HCT116 (cell line): ENCODE results near the gene NKX1-1. TPM values are rescaled to one million over a fixed set of nuclear protein-coding genes. Genes with fewer than 3 reads are reported as not detected.

ENCODE experiments used
- ATAC-seq: fragments of 200-7000 bp; cut with Tn5 transposase; 2 replicates; pipeline ENCODE4 v1.9.1; 2020; ENCODE audit warnings: mild to moderate bottlenecking, moderate library complexity
- BruUV-seq: library from RNA; stranded (reverse); fragments of 400-500 nt; replicated peaks from 2 replicates; lab custom pipeline; 2021; lab: Mats Ljungman, UMichigan
- CTCF ChIA-PET: fragments of 300-600 bp; sonication (Branson Sonifier 250); formaldehyde crosslinking; loops from one replicate; lab custom pipeline; 2021; ENCODE audit warnings: antibody characterized with exemption; lab: Charles Lee
- POLR2A ChIA-PET: fragments of 300-600, 350-600 bp; sonication (Branson Sonifier 250); formaldehyde crosslinking; loops from one replicate; lab custom pipeline; 2021; ENCODE audit warnings: antibody characterized with exemption; lab: Charles Lee
- RAD21 ChIA-PET, 2 experiments: fragments of 300-600 bp; sonication (Branson Sonifier 250); formaldehyde crosslinking; loops; one replicate each; lab custom pipeline; 2023; ENCODE audit warnings: low total read pairs in 2 of 2; ENCODE audit not compliant: uncharacterized antibody in 2 of 2, unreplicated experiment in 2 of 2, low non-redundant PET in 1 of 2; lab: Charles Lee
- DNase-seq: peaks from one replicate; pipeline ENCODE4 v3.0.0-alpha.2; 2010; ENCODE audit warnings: low read depth, low spot score
- H2AFZ ChIP-seq: fragments of 200-600 bp; shearing (Covaris generic), sonication (generic); 2 replicates; pipeline ENCODE4 v1.6.1; 2017; ENCODE audit warnings: low read depth, mixed run types, mixed read lengths, antibody characterized with exemption, low read length; ENCODE audit not compliant: poor library complexity, severe bottlenecking
- H3K27ac ChIP-seq: 2 replicates; pipeline ENCODE4 v1.5.1; 2012; ENCODE audit warnings: low read depth, low read length
- H3K27me3 ChIP-seq: fragments of 200-600 bp; sonication (generic); 2 replicates; pipeline ENCODE4 v1.6.1; 2016; ENCODE audit warnings: mixed run types, low read length, mixed read lengths; ENCODE audit not compliant: insufficient read depth
- H3K36me3 ChIP-seq, 2 experiments: fragments of 200-500 bp in 1 of 2; fragments of 200-600 bp in 1 of 2; sonication (Bioruptor generic) in 1 of 2; sonication (generic) in 1 of 2; 2 replicates each; pipeline versions ENCODE4 v1.5.1 to v1.6.1; 2014 to 2016; ENCODE audit warnings: low read length in 2 of 2, inconsistent platforms in 1 of 2, mixed read lengths in 1 of 2, mixed run types in 1 of 2; ENCODE audit not compliant: insufficient read depth in 2 of 2, control insufficient read depth in 1 of 2
- H3K4me1 ChIP-seq, 2 experiments: fragments of 200-600 bp in 1 of 2; sonication (generic) in 1 of 2; 2 replicates each; pipeline versions ENCODE4 v1.5.1 to v1.6.1; 2012 to 2017; ENCODE audit warnings: low read length in 2 of 2, inconsistent platforms in 1 of 2, mild to moderate bottlenecking in 1 of 2, mixed read lengths in 1 of 2, mixed run types in 1 of 2, moderate library complexity in 1 of 2; ENCODE audit not compliant: insufficient read depth in 2 of 2, control insufficient read depth in 1 of 2
- H3K4me2 ChIP-seq: fragments of 200-600 bp; sonication (generic); 2 replicates; pipeline ENCODE4 v1.6.1; 2017; ENCODE audit warnings: mixed run types, low read length, mixed read lengths
- H3K4me3 ChIP-seq, 2 experiments: fragments of 200-600 bp in 1 of 2; sonication (generic) in 1 of 2; replicated peaks in 1 of 2; 2 replicates each; pipeline ENCODE4 v1.5.1; 2011 to 2016; ENCODE audit warnings: low read length in 2 of 2, control low read depth in 1 of 2, low read depth in 1 of 2, mild to moderate bottlenecking in 1 of 2, mixed read lengths in 1 of 2, mixed run types in 1 of 2
- H3K79me2 ChIP-seq: fragments of 200-600 bp; sonication (generic); 2 replicates; pipeline ENCODE4 v1.6.1; 2017; ENCODE audit warnings: mild to moderate bottlenecking, mixed run types, low read length, moderate library complexity, mixed read lengths; ENCODE audit not compliant: insufficient read depth
- H3K9ac ChIP-seq: fragments of 200-600 bp; sonication (generic); 2 replicates; pipeline ENCODE4 v1.6.1; 2016; ENCODE audit warnings: low read length, mixed read lengths
- H3K9me2 ChIP-seq: fragments of 200-600 bp; sonication (generic), shearing (Covaris generic); 2 replicates; pipeline ENCODE4 v1.6.1; 2017; ENCODE audit warnings: mixed run types, mild to moderate bottlenecking, moderate library complexity; ENCODE audit not compliant: insufficient read depth
- H3K9me3 ChIP-seq, 2 experiments: fragments of 200-500 bp in 1 of 2; fragments of 200-600 bp in 1 of 2; sonication (Bioruptor generic) in 1 of 2; sonication (generic) in 1 of 2; 2 replicates each; pipeline ENCODE4 v1.6.1; 2014 to 2017; ENCODE audit warnings: low read length in 2 of 2, mixed read lengths in 2 of 2, inconsistent platforms in 1 of 2, low read depth in 1 of 2, mild to moderate bottlenecking in 1 of 2, mixed run types in 1 of 2, moderate library complexity in 1 of 2; ENCODE audit not compliant: control insufficient read depth in 1 of 2, insufficient read depth in 1 of 2
- H4K20me1 ChIP-seq: fragments of 200-600 bp; sonication (generic), shearing (Covaris generic); 2 replicates; pipeline ENCODE4 v1.6.1; 2017; ENCODE audit warnings: mixed run types, mild to moderate bottlenecking, moderate library complexity; ENCODE audit not compliant: insufficient read depth
- CBX3 ChIP-seq: IDR thresholded peaks from 2 replicates; pipeline ENCODE4 v1.6.1; 2012; ENCODE audit warnings: low read depth
- CEBPB ChIP-seq: IDR thresholded peaks from 2 replicates; pipeline ENCODE4 v1.6.1; 2012; ENCODE audit warnings: low read depth
- CTCF ChIP-seq, 3 experiments: fragments of 200-600 bp in 1 of 3; sonication (generic) in 1 of 3; IDR thresholded peaks in 2 of 3; conservative IDR thresholded peaks in 1 of 3; 2 replicates each; pipeline ENCODE4 v1.5.1; 2012 to 2017; ENCODE audit warnings: low read depth in 2 of 3, low read length in 2 of 3, antibody characterized with exemption in 1 of 3, borderline replicate concordance in 1 of 3, control low read depth in 1 of 3, mild to moderate bottlenecking in 1 of 3, mixed read lengths in 1 of 3, mixed run types in 1 of 3, moderate library complexity in 1 of 3; ENCODE audit not compliant: insufficient read depth in 1 of 3
- EGR1 ChIP-seq: IDR thresholded peaks from 2 replicates; pipeline ENCODE4 v1.6.1; 2012; ENCODE audit warnings: low read depth
- ELF1 ChIP-seq: IDR thresholded peaks from 2 replicates; pipeline ENCODE4 v1.6.1; 2012; ENCODE audit warnings: low read depth, borderline replicate concordance
- EZH2 ChIP-seq: fragments of 200-600 bp; sonication (generic); IDR thresholded peaks from 2 replicates; pipeline ENCODE4 v1.6.1; 2017; ENCODE audit warnings: antibody characterized with exemption, mixed run types
- FOSL1 ChIP-seq: IDR thresholded peaks from 2 replicates; pipeline ENCODE4 v1.6.1; 2012; ENCODE audit warnings: low read depth
- JUND ChIP-seq: IDR thresholded peaks from 2 replicates; pipeline ENCODE4 v1.6.1; 2012
- MAX ChIP-seq: IDR thresholded peaks from 2 replicates; pipeline ENCODE4 v1.6.1; 2012
- SP1 ChIP-seq: IDR thresholded peaks from 2 replicates; pipeline ENCODE4 v1.6.1; 2012; ENCODE audit warnings: low read depth
- SRF ChIP-seq: IDR thresholded peaks from 2 replicates; pipeline ENCODE4 v1.6.1; 2012; ENCODE audit warnings: low read depth
- ZBTB33 ChIP-seq: IDR thresholded peaks from 2 replicates; pipeline ENCODE4 v1.6.1; 2011; ENCODE audit warnings: mild to moderate bottlenecking, low read length, moderate library complexity; ENCODE audit not compliant: insufficient replicate concordance; ENCODE audit errors: extremely low read depth
- ZFX ChIP-seq: fragments of 450-650 bp; IDR thresholded peaks from 2 replicates; pipeline ENCODE4 v1.6.1; 2017
- ZNF274 ChIP-seq: fragments of 200-500 bp; sonication (Bioruptor generic); IDR thresholded peaks from 2 replicates; pipeline ENCODE4 v1.6.1; 2014; ENCODE audit warnings: mild to moderate bottlenecking, low read depth, low read length, inconsistent platforms
- intact Hi-C: fragments of 100-400 bp; cut with micrococcal nuclease; formaldehyde crosslinking; loops from 2 replicates; pipeline ENCODE4 v1.10.0; 2022
- total RNA-seq: library from RNA; stranded (reverse); gene quantifications from one replicate; pipeline ENCODE4 v1.2.1, GENCODE V29; 2021; ENCODE audit not compliant: unreplicated experiment

The NKX1-1 gene
- total RNA-seq, 1 experiment from 2014 or later: not detected

GRCh38 chr4:1418494-1419285, 12.4 kb upstream of the NKX1-1 start:
- Histone ChIP-seq H3K27ac (no peak overlapping the region), H2AFZ (no peak overlapping the region), H3K4me1 (no peaks in the 10 kb centered on the region), H4K20me1 (no peaks in the 10 kb centered on the region), H3K9me2 (no peaks in the 10 kb centered on the region), H3K79me2 (no peaks in the 10 kb centered on the region), H3K9me3 (no peaks in the 10 kb centered on the region)
- CTCF ChIA-PET: no interaction called here
- intact Hi-C loops: no loop called here
- TF ChIP-seq SRF (no peak), CBX3 (no peak), ZBTB33 (no peak), EZH2 (no peak), FOSL1 (no peak), EGR1 (no peak), CEBPB (no peak), ZFX (no peak), ELF1 (no peak), SP1 (no peak), CTCF (IDR thresholded peaks at IDR 0.05 in 2 of 3, conservative IDR thresholded peaks at IDR 0.05 in 1 of 3; ENCODE audit: borderline replicate concordance in 1 of 3, insufficient read depth in 1 of 3, low read depth in 2 of 3, low read length in 2 of 3) (no peak), JUND (no peak), ZNF274 (no peak), MAX (no peak)
- TF ChIP-seq, all 23 proteins: peak for 0
- Histone ChIP-seq H3K27me3 (peaks cover 20% of the 10 kb centered on the region; the same call in 1 of the 2 replicates), H3K4me3 (no peak overlapping the region), H3K36me3 (no peaks in the 10 kb centered on the region), H3K9ac (no peak overlapping the region), H3K4me2 (no peak overlapping the region)
- ATAC-seq: no peak
- RAD21 ChIA-PET: no interaction called here
- DNase-seq: no peak
- BruUV-seq: no TSS peak
- POLR2A ChIA-PET: no interaction called here
